Hepatocyte (in vitro differentiated cells): ENCODE data around the gene NUDCD2. TPM values are rescaled to one million over a fixed set of nuclear protein-coding genes. Genes with fewer than 3 reads are reported as not detected.

Source experiments
- DNase-seq: peaks from one replicate; pipeline ENCODE4 v3.0.0-alpha.2; 2016; ENCODE audit warnings: low spot score
- H2AFZ ChIP-seq: fragments of 200-600 bp; sonication (generic); 2 replicates; pipeline ENCODE4 v1.6.0; 2016; ENCODE audit warnings: antibody characterized with exemption, mild to moderate bottlenecking
- H3K27ac ChIP-seq: fragments of 200-600 bp; sonication (generic); 2 replicates; pipeline ENCODE4 v1.5.1; 2016; ENCODE audit warnings: mild to moderate bottlenecking
- H3K27me3 ChIP-seq: fragments of 200-600 bp; sonication (generic); 2 replicates; pipeline ENCODE4 v1.6.1; 2016
- H3K36me3 ChIP-seq: fragments of 200-600 bp; sonication (generic); replicated peaks from 2 replicates; pipeline ENCODE4 v1.5.1; 2016; ENCODE audit warnings: low read depth; ENCODE audit not compliant: insufficient read depth
- H3K4me1 ChIP-seq: fragments of 200-600 bp; sonication (generic); 2 replicates; pipeline ENCODE4 v1.5.1; 2016; ENCODE audit warnings: mild to moderate bottlenecking, moderate library complexity; ENCODE audit not compliant: insufficient read depth
- H3K4me2 ChIP-seq: fragments of 200-600 bp; sonication (generic); 2 replicates; pipeline ENCODE4 v1.6.0; 2016
- H3K4me3 ChIP-seq: fragments of 200-600 bp; sonication (generic); 2 replicates; pipeline ENCODE4 v1.5.1; 2016; ENCODE audit warnings: mild to moderate bottlenecking
- H3K79me2 ChIP-seq: fragments of 200-600 bp; sonication (generic); 2 replicates; pipeline ENCODE4 v1.6.0; 2017; ENCODE audit warnings: mild to moderate bottlenecking
- H3K9me2 ChIP-seq: fragments of 200-600 bp; sonication (generic); replicated peaks from 2 replicates; pipeline ENCODE4 v1.6.0; 2017; ENCODE audit warnings: mild to moderate bottlenecking; ENCODE audit not compliant: insufficient read depth
- H3K9me3 ChIP-seq: fragments of 200-600 bp; sonication (generic); 2 replicates; pipeline ENCODE4 v1.5.1; 2016; ENCODE audit warnings: low read depth, mild to moderate bottlenecking
- H4K20me1 ChIP-seq: fragments of 200-600 bp; sonication (generic); 2 replicates; pipeline ENCODE4 v1.6.0; 2016; ENCODE audit warnings: mild to moderate bottlenecking; ENCODE audit not compliant: insufficient read depth, poor library complexity, severe bottlenecking
- EZH2 ChIP-seq: fragments of 200-600 bp; sonication (generic); IDR thresholded peaks from 2 replicates; pipeline ENCODE4 v1.6.1; 2016; ENCODE audit warnings: antibody characterized with exemption, mild to moderate bottlenecking, borderline replicate concordance
- EZH2phosphoT487 ChIP-seq: fragments of 200-600 bp; sonication (generic); IDR thresholded peaks from one replicate; pipeline ENCODE4 v1.6.1; 2018; ENCODE audit warnings: antibody characterized with exemption, mild to moderate bottlenecking, low read depth, moderate library complexity; ENCODE audit not compliant: unreplicated experiment, severe bottlenecking
- WGBS: methylation state at CpG from one replicate; pipeline ENCODE4 v1.1.6; 2016; ENCODE audit warnings: low lambda C conversion rate; ENCODE audit errors: missing lambda C conversion rate; 5-methylcytosine and 5-hydroxymethylcytosine counted together
- polyA plus RNA-seq: library from polyadenylated mRNA; unstranded; fragments of >200 nt; fragmentation: Nextera tagmentation; extraction: Ambion mirVana; gene quantifications from 2 replicates; pipeline ENCODE4 v1.2.1, GENCODE V29; 2016
- total RNA-seq: library from RNA; depleted of rRNA; stranded (reverse); fragments of >200 nt; gene quantifications from 2 replicates; pipeline ENCODE4 v1.2.3, GENCODE V29; 2014
- TF ChIP-seq, protein P1 (sequence below): fragments of 200-600 bp; sonication (generic); IDR thresholded peaks from 2 replicates; pipeline ENCODE4 v1.5.1; 2016; ENCODE audit warnings: antibody characterized with exemption, mild to moderate bottlenecking; ENCODE audit not compliant: poor library complexity

The NUDCD2 gene
- total and polyA plus RNA-seq, 2 experiments from 2014 or later: 18.8 to 79.5 TPM

DNA sequence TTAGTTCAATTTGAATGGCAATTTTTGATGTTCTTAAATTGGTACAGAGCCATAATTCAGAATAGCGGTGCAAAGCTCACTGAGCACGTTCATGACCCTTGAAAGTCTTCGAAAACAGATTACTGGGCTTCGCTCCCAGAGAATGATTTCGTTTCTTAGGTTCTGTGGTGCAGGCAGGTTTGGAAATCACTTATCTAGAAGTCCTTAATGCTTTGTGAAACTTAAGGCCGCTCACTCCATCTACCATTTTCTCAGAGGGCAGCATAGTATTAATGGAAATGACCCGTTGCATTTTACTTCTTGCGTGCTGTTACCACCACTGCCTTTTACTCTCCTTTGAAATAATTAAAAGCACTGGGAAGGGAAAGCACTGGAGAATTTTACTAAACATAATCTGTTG is 42.6 kb upstream of the NUDCD2 start:
- no peak for DNase-seq
- Histone ChIP-seq H3K4me1 (peaks cover 13% of the 10 kb centered on the region), H3K4me2 (peak overlapping the region; percentile 86), H3K79me2 (peaks cover 17% of the 10 kb centered on the region), H3K27ac (peak overlapping the region; percentile 96), H3K9me3 (no peaks in the 10 kb centered on the region), H3K27me3 (no peaks in the 10 kb centered on the region), H3K4me3 (peak overlapping the region; percentile 5), H3K36me3 (no peaks in the 10 kb centered on the region), H4K20me1 (peaks cover 17% of the 10 kb centered on the region), H3K9me2 (no peaks in the 10 kb centered on the region), H2AFZ (peak overlapping the region; percentile 79)
- TF ChIP-seq EZH2 (no peak), EZH2phosphoT487 (no peak)
- TF ChIP-seq, protein P1, sequence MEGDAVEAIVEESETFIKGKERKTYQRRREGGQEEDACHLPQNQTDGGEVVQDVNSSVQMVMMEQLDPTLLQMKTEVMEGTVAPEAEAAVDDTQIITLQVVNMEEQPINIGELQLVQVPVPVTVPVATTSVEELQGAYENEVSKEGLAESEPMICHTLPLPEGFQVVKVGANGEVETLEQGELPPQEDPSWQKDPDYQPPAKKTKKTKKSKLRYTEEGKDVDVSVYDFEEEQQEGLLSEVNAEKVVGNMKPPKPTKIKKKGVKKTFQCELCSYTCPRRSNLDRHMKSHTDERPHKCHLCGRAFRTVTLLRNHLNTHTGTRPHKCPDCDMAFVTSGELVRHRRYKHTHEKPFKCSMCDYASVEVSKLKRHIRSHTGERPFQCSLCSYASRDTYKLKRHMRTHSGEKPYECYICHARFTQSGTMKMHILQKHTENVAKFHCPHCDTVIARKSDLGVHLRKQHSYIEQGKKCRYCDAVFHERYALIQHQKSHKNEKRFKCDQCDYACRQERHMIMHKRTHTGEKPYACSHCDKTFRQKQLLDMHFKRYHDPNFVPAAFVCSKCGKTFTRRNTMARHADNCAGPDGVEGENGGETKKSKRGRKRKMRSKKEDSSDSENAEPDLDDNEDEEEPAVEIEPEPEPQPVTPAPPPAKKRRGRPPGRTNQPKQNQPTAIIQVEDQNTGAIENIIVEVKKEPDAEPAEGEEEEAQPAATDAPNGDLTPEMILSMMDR: no peak
- 79% methylated on average over 8 of the region's 8 CpGs for WGBS

DNA sequence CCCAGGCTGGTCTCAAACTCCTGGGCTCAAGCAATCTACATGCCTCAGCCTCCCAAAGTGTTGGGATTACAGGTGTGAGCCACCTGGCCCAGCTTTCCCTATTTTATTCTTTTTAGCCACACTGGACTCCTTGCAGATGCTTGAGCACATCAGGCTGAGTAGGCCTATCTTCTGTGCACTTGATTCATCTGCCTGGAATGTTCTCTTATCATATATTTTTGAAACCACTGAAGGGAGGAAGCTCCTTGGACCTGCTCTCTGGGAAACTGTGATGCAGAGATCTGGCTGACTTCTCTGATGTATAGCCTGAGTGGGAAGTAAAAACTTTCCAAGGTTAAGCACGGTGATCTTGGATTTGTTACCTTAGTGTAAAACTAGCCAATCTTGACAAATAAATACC is 39.0 kb upstream of the NUDCD2 start:
- Histone ChIP-seq H3K9me3 (no peaks in the 10 kb centered on the region), H3K4me1 (peaks cover 4% of the 10 kb centered on the region), H3K27ac (no peak overlapping the region), H3K27me3 (no peaks in the 10 kb centered on the region), H4K20me1 (no peaks in the 10 kb centered on the region), H3K36me3 (no peaks in the 10 kb centered on the region), H3K79me2 (no peaks in the 10 kb centered on the region), H3K4me3 (no peak overlapping the region), H2AFZ (no peak overlapping the region), H3K9me2 (no peaks in the 10 kb centered on the region), H3K4me2 (no peak overlapping the region)
- TF ChIP-seq EZH2phosphoT487: no peak
- no peak for TF ChIP-seq EZH2
- TF ChIP-seq, protein P1: no peak
- 73% methylated on average over 1 of the region's 1 CpG for WGBS
- DNase-seq: peak; percentile 37

DNA sequence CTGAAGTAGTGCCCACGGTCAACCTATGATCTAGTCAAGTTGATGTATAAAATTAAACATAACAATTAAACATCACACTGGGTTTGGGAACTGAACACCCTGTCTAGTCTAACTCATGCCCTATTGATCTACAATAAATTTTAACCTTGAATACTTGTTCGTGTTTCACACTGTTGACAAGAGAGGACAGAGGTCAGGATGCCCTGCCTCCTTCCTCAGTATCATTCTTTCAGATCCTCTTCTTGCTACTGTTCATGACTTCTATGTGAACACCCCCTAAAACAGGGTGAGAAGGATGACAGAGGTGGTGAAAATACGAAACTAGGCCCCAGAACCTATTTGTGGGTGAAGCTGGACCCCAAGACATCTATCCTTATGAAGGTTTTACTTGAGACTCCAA is 37.4 kb upstream of the NUDCD2 start:
- no peak overlapping the region for H3K27ac ChIP-seq
- no peak for DNase-seq
- no peak overlapping the region for H3K4me2 ChIP-seq
- H3K9me2 ChIP-seq: no peaks in the 10 kb centered on the region
- H2AFZ ChIP-seq: no peak overlapping the region
- H3K9me3 ChIP-seq: no peaks in the 10 kb centered on the region
- H3K79me2 ChIP-seq: no peaks in the 10 kb centered on the region
- TF ChIP-seq, protein P1: no peak
- TF ChIP-seq EZH2phosphoT487 (no peak), EZH2 (no peak)
- H3K27me3 ChIP-seq: no peaks in the 10 kb centered on the region
- H4K20me1 ChIP-seq: no peaks in the 10 kb centered on the region
- H3K4me3 ChIP-seq: no peak overlapping the region
- WGBS: 80% methylated on average over 3 of the region's 3 CpGs
- H3K4me1 ChIP-seq: peaks cover under 1% of the 10 kb centered on the region
- H3K36me3 ChIP-seq: no peaks in the 10 kb centered on the region

DNA sequence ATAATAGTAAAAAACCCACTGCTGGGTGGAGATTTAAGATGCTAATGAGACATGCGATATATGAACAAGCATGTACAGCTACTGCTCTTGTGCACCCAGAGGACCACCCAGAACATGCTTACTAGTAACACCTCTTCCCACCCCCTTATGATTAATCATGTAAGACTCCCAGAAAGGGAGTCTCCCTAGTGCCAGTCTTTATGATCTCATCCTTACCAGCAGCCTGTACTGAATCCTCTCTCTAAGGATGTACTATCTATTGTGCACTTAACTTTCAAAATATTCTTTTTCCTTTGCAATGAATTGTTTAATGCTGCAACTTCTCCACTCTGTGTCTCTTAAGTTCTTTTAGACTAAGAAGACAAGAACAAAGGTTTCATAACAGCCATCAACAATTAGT is 36.4 kb upstream of the NUDCD2 start:
- WGBS: 96% methylated on average over 1 of the region's 1 CpG
- TF ChIP-seq EZH2phosphoT487 (no peak), EZH2 (no peak)
- TF ChIP-seq, protein P1: no peak
- no peak overlapping the region for H3K4me3 ChIP-seq
- no peak for DNase-seq
- H3K9me3 ChIP-seq: no peaks in the 10 kb centered on the region
- no peaks in the 10 kb centered on the region for H3K36me3 ChIP-seq
- H3K79me2 ChIP-seq: no peaks in the 10 kb centered on the region
- H3K27me3 ChIP-seq: no peaks in the 10 kb centered on the region
- H3K4me1 ChIP-seq: no peaks in the 10 kb centered on the region
- no peak overlapping the region for H3K4me2 ChIP-seq
- H3K9me2 ChIP-seq: no peaks in the 10 kb centered on the region
- H4K20me1 ChIP-seq: no peaks in the 10 kb centered on the region
- no peak overlapping the region for H2AFZ ChIP-seq
- no peak overlapping the region for H3K27ac ChIP-seq
